Measurements from ENCODE around the gene WBP11. TPM values are rescaled to one million over a fixed set of nuclear protein-coding genes. Genes with fewer than 3 reads are reported as not detected.
"Not testable (repeated sequence)": the region's sequence is repeated elsewhere in the genome, so short reads cannot be mapped to it uniquely, and the experiment has no call there.

Gene WBP11
- polyA plus RNA-seq, 1 donor (not counting 4 experiments of a cell fraction or from before 2014, with no cell fraction given): 13.1 TPM

GRCh38 chr12:14741153-14741552 lies 62.1 kb downstream of the WBP11 start:
- Histone ChIP-seq H3K79me2 (ENCODE audit: control insufficient read depth, insufficient read depth, low read length) (no peaks in the 10 kb centered on the region), H3K9me3 (ENCODE audit: control insufficient read depth, low read depth, low read length) (no peaks in the 10 kb centered on the region), H3K27me3 (ENCODE audit: control insufficient read depth, extremely low read depth, insufficient read depth, low read length) (no peaks in the 10 kb centered on the region), H3K9me1 (ENCODE audit: control insufficient read depth, extremely low read depth, insufficient read depth, low read length) (no peaks in the 10 kb centered on the region), H3K4me2 (ENCODE audit: control insufficient read depth, extremely low read depth, insufficient read depth, low read depth, low read length) (no peak overlapping the region), H4K20me1 (ENCODE audit: control insufficient read depth, extremely low read depth, insufficient read depth, low read length) (no peaks in the 10 kb centered on the region), H3K9ac (ENCODE audit: control insufficient read depth, extremely low read depth, insufficient read depth, low read length) (no peak overlapping the region), H2AFZ (ENCODE audit: control insufficient read depth, low read length) (no peak overlapping the region), H3K4me3 (ENCODE audit: control insufficient read depth in 2 of 3, extremely low read depth in 1 of 3, insufficient read depth in 2 of 3, low read depth in 1 of 3, low read length in 3 of 3) (no peak overlapping the region), H3K4me1 (ENCODE audit: control insufficient read depth, extremely low read depth, insufficient read depth, low read length) (peaks cover 7% of the 10 kb centered on the region), H3K36me3 (ENCODE audit: control insufficient read depth in 2 of 2, extremely low read depth in 1 of 2, insufficient read depth in 2 of 2, low read length in 2 of 2) (no peaks in the 10 kb centered on the region), H3K27ac (ENCODE audit: control insufficient read depth, insufficient read depth, low read length) (no peak overlapping the region)
- TF ChIP-seq EZH2 (IDR thresholded peaks at IDR 0.05; ENCODE audit: low read length) (no peak), CTCF (optimal IDR thresholded peaks at IDR 0.05 in 1 of 3, IDR thresholded peaks at IDR 0.05 in 1 of 3, conservative IDR thresholded peaks at IDR 0.05 in 1 of 3; ENCODE audit: extremely low read depth in 1 of 3, insufficient read depth in 2 of 3, low read length in 3 of 3) (no peak)
- DNase-seq (ENCODE audit: low read depth, low spot score) (no peak), FAIRE-seq (no peak)
- dilution Hi-C loops (cut with MboI; ENCODE audit: extremely low pct_ligation_motif_present, low sequenced_read_pairs): no loop called here

- H3K9me1 ChIP-seq (ENCODE audit: control insufficient read depth, extremely low read depth, insufficient read depth, low read length); H2AFZ ChIP-seq (ENCODE audit: control insufficient read depth, low read length); FAIRE-seq; H3K36me3 ChIP-seq (ENCODE audit: control insufficient read depth in 2 of 2, extremely low read depth in 1 of 2, insufficient read depth in 2 of 2, low read length in 2 of 2); dilution Hi-C loops (cut with MboI; ENCODE audit: extremely low pct_ligation_motif_present, low sequenced_read_pairs); H4K20me1 ChIP-seq (ENCODE audit: control insufficient read depth, extremely low read depth, insufficient read depth, low read length); H3K27ac ChIP-seq (ENCODE audit: control insufficient read depth, insufficient read depth, low read length); H3K4me3 ChIP-seq (ENCODE audit: control insufficient read depth in 2 of 3, extremely low read depth in 1 of 3, insufficient read depth in 2 of 3, low read depth in 1 of 3, low read length in 3 of 3); H3K79me2 ChIP-seq (ENCODE audit: control insufficient read depth, insufficient read depth, low read length); H3K27me3 ChIP-seq (ENCODE audit: control insufficient read depth, extremely low read depth, insufficient read depth, low read length); DNase-seq (ENCODE audit: low read depth, low spot score); H3K9ac ChIP-seq (ENCODE audit: control insufficient read depth, extremely low read depth, insufficient read depth, low read length); H3K4me2 ChIP-seq (ENCODE audit: control insufficient read depth, extremely low read depth, insufficient read depth, low read depth, low read length); H3K9me3 ChIP-seq (ENCODE audit: control insufficient read depth, low read depth, low read length); H3K4me1 ChIP-seq (ENCODE audit: control insufficient read depth, extremely low read depth, insufficient read depth, low read length): not testable (repeated sequence)
Measured at GRCh38 chr12:14736441-14736840, 66.8 kb downstream of the WBP11 start.

Other genes with a start within 250 kb of the WBP11 start
- gene PLBD1, start 235.6 kb downstream of the WBP11 start, polyA plus RNA-seq: 3.6 to 13.4 TPM (median 7.2 TPM) in 3 replicates
- 0.03 to 0.06 TPM (median 0.03 TPM) in 3 replicates for gene GUCY2C, start 106.9 kb downstream of the WBP11 start, polyA plus RNA-seq
- 1.3 to 3.2 TPM (median 2.4 TPM) in 3 replicates for gene C12orf60, start 192 bp upstream of the WBP11 start, polyA plus RNA-seq
- not detected in 3 replicates for gene SMCO3, start 10.7 kb upstream of the WBP11 start, polyA plus RNA-seq
- gene ART4, start 40.0 kb upstream of the WBP11 start, polyA plus RNA-seq: not detected in 3 replicates
- gene MGP, start 82.4 kb upstream of the WBP11 start, polyA plus RNA-seq: 0.24 to 0.33 TPM (median 0.31 TPM) in 3 replicates
- 0.06 to 0.18 TPM (median 0.17 TPM) in 3 replicates for gene ERP27, start 135.1 kb upstream of the WBP11 start, polyA plus RNA-seq
- 78.5 to 190 TPM (median 164 TPM) in 3 replicates for gene ARHGDIB, start 158.1 kb upstream of the WBP11 start, polyA plus RNA-seq
- not detected in 3 replicates for gene PDE6H, start 169.6 kb upstream of the WBP11 start, polyA plus RNA-seq

Measured in keratinocyte (primary cell).